ENCODE data around the gene ACSF3. TPM values are rescaled to one million over a fixed set of nuclear protein-coding genes. Genes with fewer than 3 reads are reported as not detected.
A peak's percentile ranks its signal among the peaks of the same experiment; 100 is the strongest.
"Not testable (repeated sequence)": the region's sequence is repeated elsewhere in the genome, so short reads cannot be mapped to it uniquely, and the experiment has no call there.

ACSF3 gene
- total and polyA plus RNA-seq, 2 donors (not counting 1 experiment from before 2014, with no cell fraction given), result 45.2 to 113 TPM

GRCh38 chr16:89067677-89068443 lies 25.8 kb upstream of the ACSF3 start:
- POLR2A ChIA-PET, result no interaction called here
- no peak overlapping the region for H3K4me3 ChIP-seq (ENCODE audit: control extremely low read depth in 1 of 5, extremely low read depth in 1 of 5, insufficient read depth in 1 of 5, low read depth in 2 of 5, low read length in 4 of 5)
- H3K4me1 ChIP-seq (ENCODE audit: control insufficient read depth in 2 of 2, insufficient read depth in 2 of 2, low read length in 2 of 2), result peaks cover 38 to 53% of the 10 kb centered on the region in 2 donors
- Mint-ChIP-seq H3K9me3 (ENCODE audit: insufficient read depth) (no peaks in the 10 kb centered on the region), H3K27me3 (no peaks in the 10 kb centered on the region), H3K27ac (no peak overlapping the region), H3K4me3 (peak overlapping the region; percentile 49), H3K4me1 (peaks cover 39% of the 10 kb centered on the region)
- TF ChIP-seq EZH2 (IDR thresholded peaks at IDR 0.05; ENCODE audit: borderline replicate concordance, insufficient read depth, low read depth, low read length, poor library complexity, severe bottlenecking), result no peak
- no peak for TF ChIP-seq CTCF (IDR thresholded peaks at IDR 0.05)
- intact Hi-C loops (cut with micrococcal nuclease), result no loop called here
- 26% methylated on average over 13 of the region's 16 CpGs for WGBS (ENCODE audit: insufficient coverage)
- H3K9me3 ChIP-seq (ENCODE audit: control extremely low read depth in 1 of 3, control insufficient read depth in 2 of 3, insufficient read depth in 1 of 3, low read length in 2 of 3), result peaks cover 0 to 2% (median 0%) of the 10 kb centered on the region in 3 donors
- no peak overlapping the region for H2AFZ ChIP-seq (ENCODE audit: insufficient read depth, low read depth, low read length, poor library complexity, severe bottlenecking)
- DNase-seq, result peak; percentile 59
- H3K27ac ChIP-seq (ENCODE audit: low read length in 2 of 2), result no peak overlapping the region
- no peaks in the 10 kb centered on the region for H3K79me2 ChIP-seq (ENCODE audit: control insufficient read depth, insufficient read depth, low read length)
- H3K4me2 ChIP-seq (replicated peaks; ENCODE audit: low read depth, low read length, poor library complexity, severe bottlenecking), result peak overlapping the region; percentile 51
- H3K27me3 ChIP-seq (replicated peaks in 1 of 4; ENCODE audit: control extremely low read depth in 1 of 4, control insufficient read depth in 3 of 4, insufficient read depth in 4 of 4, low read length in 3 of 4), result no peaks in the 10 kb centered on the region
- no peaks in the 10 kb centered on the region for H3K36me3 ChIP-seq (replicated peaks in 1 of 2; ENCODE audit: control extremely low read depth in 1 of 2, control insufficient read depth in 1 of 2, extremely low read depth in 1 of 2, insufficient read depth in 2 of 2, low read length in 1 of 2)
- CTCF ChIA-PET, result interaction anchor here (0.7 to 0.9 kb wide), 2 partner anchors 30 to 61 kb away, joined by 3 read pairs; no protein-coding TSS in a partner anchor
- peak; percentile 58 for ATAC-seq (ENCODE audit: low read depth)
- H3K9ac ChIP-seq (ENCODE audit: low read length), result no peak overlapping the region
- no peaks in the 10 kb centered on the region for H4K20me1 ChIP-seq (ENCODE audit: control insufficient read depth, insufficient read depth, low read length, poor library complexity, severe bottlenecking)

- intact Hi-C loops (cut with micrococcal nuclease); H3K9me3 ChIP-seq (ENCODE audit: control extremely low read depth in 1 of 3, control insufficient read depth in 2 of 3, insufficient read depth in 1 of 3, low read length in 2 of 3); H3K27ac Mint-ChIP-seq; ATAC-seq (ENCODE audit: low read depth); H3K9ac ChIP-seq (ENCODE audit: low read length); H3K9me3 Mint-ChIP-seq (ENCODE audit: insufficient read depth); DNase-seq; H3K27ac ChIP-seq (ENCODE audit: low read length in 2 of 2); H3K36me3 ChIP-seq (replicated peaks in 1 of 2; ENCODE audit: control extremely low read depth in 1 of 2, control insufficient read depth in 1 of 2, extremely low read depth in 1 of 2, insufficient read depth in 2 of 2, low read length in 1 of 2); H2AFZ ChIP-seq (ENCODE audit: insufficient read depth, low read depth, low read length, poor library complexity, severe bottlenecking); H3K27me3 ChIP-seq (replicated peaks in 1 of 4; ENCODE audit: control extremely low read depth in 1 of 4, control insufficient read depth in 3 of 4, insufficient read depth in 4 of 4, low read length in 3 of 4); H3K4me2 ChIP-seq (replicated peaks; ENCODE audit: low read depth, low read length, poor library complexity, severe bottlenecking); H3K79me2 ChIP-seq (ENCODE audit: control insufficient read depth, insufficient read depth, low read length); H3K27me3 Mint-ChIP-seq; H4K20me1 ChIP-seq (ENCODE audit: control insufficient read depth, insufficient read depth, low read length, poor library complexity, severe bottlenecking); POLR2A ChIA-PET; H3K4me3 ChIP-seq (ENCODE audit: control extremely low read depth in 1 of 5, extremely low read depth in 1 of 5, insufficient read depth in 1 of 5, low read depth in 2 of 5, low read length in 4 of 5); H3K4me3 Mint-ChIP-seq: not testable (repeated sequence)
- CTCF ChIA-PET, result interaction anchor here (0.9 kb wide), 1 partner anchor 29 kb away, joined by 3 read pairs; no protein-coding TSS in a partner anchor
- peaks cover 38 to 43% of the 10 kb centered on the region in 2 donors for H3K4me1 ChIP-seq (ENCODE audit: control insufficient read depth in 2 of 2, insufficient read depth in 2 of 2, low read length in 2 of 2)
- 99% methylated on average over 4 of the region's 4 CpGs for WGBS (ENCODE audit: insufficient coverage)
- peaks cover 34% of the 10 kb centered on the region for H3K4me1 Mint-ChIP-seq
Measured at GRCh38 chr16:89068814-89069616, 24.6 kb upstream of the ACSF3 start.

All from B cell (primary cell).